HG03196 (cell line): ENCODE measurements around the gene SARS1.

Experiments
- ATAC-seq: cut with Tn5 transposase; IDR thresholded peaks from one replicate; pipeline ENCODE4 v1.9.1; 2021; ENCODE audit not compliant: unreplicated experiment

The SARS1 gene

GRCh38 chr1:109248797-109249629 is 35.3 kb downstream of the SARS1 start, which contains the start of gene CELSR2:
TSS of gene CELSR2 (plus strand) at chr1:109249539. CDS start at chr1:109250080, 541 bp downstream.
- no peak for ATAC-seq

GRCh38 chr1:109249654-109250401 is 36.1 kb downstream of the SARS1 start:
- ATAC-seq: no peak

- ATAC-seq: no peak
Measured at GRCh38 chr1:109250454-109251276, 36.9 kb downstream of the SARS1 start.

- ATAC-seq: no peak
Measured at GRCh38 chr1:109251277-109252166, 37.8 kb downstream of the SARS1 start.

GRCh38 chr1:109252167-109252892 is 38.6 kb downstream of the SARS1 start:
- no peak for ATAC-seq

GRCh38 chr1:109252893-109253802 is 39.4 kb downstream of the SARS1 start:
- no peak for ATAC-seq

- no peak for ATAC-seq
Measured at GRCh38 chr1:109253803-109254620, 40.3 kb downstream of the SARS1 start.

GRCh38 chr1:109254621-109255096 is 40.9 kb downstream of the SARS1 start:
- ATAC-seq: no peak

GRCh38 chr1:109255097-109255651 is 41.5 kb downstream of the SARS1 start:
- no peak for ATAC-seq

GRCh38 chr1:109255678-109256077 is 42.0 kb downstream of the SARS1 start:
- ATAC-seq: no peak

GRCh38 chr1:109256085-109256484 is 42.4 kb downstream of the SARS1 start:
- ATAC-seq: no peak

- ATAC-seq: no peak
Measured at GRCh38 chr1:109256971-109257681, 43.4 kb downstream of the SARS1 start.

GRCh38 chr1:109257682-109258421 is 44.1 kb downstream of the SARS1 start:
- no peak for ATAC-seq

- no peak for ATAC-seq
Measured at GRCh38 chr1:109258481-109259466, 45.1 kb downstream of the SARS1 start.
